Measurements from ENCODE around the gene CIAO3. TPM values are rescaled to one million over a fixed set of nuclear protein-coding genes. Genes with fewer than 3 reads are reported as not detected.

The CIAO3 gene
- total RNA-seq, 2 donors from 2014 or later, result 56.7 to 76.6 TPM

DNA sequence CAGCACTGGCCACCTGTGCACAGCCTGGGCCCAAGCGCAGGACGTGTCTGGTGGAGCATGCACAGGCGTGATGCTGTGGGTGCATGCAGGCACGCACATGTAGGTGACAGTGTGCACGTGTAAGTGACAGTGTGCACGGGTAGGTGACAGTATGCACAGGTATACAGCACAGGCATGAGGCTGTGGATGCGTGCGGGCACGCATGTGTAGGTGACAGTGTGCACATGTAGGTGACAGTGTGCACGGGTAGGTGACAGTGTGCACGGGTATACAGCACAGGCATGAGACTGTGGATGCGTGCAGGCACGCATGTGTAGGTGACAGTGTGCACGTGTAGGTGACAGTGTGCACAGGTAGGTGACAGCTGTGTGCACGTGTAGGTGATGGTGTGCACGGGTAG, 39.5 kb upstream of the CIAO3 start:
- WGBS, result 85% methylated on average over 16 of the region's 16 CpGs
- Histone ChIP-seq H3K27me3 (replicated peaks; ENCODE audit: insufficient read depth) (peaks cover 15% of the 10 kb centered on the region), H3K27ac (no peak overlapping the region), H3K4me1 (replicated peaks) (no peaks in the 10 kb centered on the region), H3K36me3 (no peaks in the 10 kb centered on the region), H3K9me3 (no peaks in the 10 kb centered on the region), H3K4me3 (no peak overlapping the region)
- no peak for DNase-seq (ENCODE audit: low spot score)
- intact Hi-C loops (cut with DNase I), result no loop called here
- no peak for TF ChIP-seq POLR2A (IDR thresholded peaks at IDR 0.05)

DNA sequence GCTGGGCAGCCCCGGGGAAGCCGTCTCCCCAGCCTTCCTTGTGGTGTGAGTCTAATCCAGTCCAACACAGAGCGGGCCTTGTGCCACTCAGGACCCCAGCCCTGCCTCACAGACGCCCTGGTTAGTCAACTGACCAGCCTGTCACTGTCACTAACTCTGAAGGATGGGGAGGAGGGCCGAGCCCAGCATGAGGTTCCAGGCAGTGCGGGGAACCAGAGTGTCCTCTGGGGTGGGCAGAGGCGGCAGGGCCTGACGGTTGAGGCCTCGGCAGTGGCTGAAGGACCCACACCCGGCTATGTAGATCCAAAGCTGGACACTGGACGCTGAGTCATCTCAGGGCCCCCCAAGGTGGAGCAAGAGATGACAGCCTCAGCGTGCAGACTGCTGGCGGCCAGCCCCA, 38.8 kb upstream of the CIAO3 start:
- H3K27ac ChIP-seq, result no peak overlapping the region
- TF ChIP-seq POLR2AphosphoS5 (IDR thresholded peaks at IDR 0.05) (no peak), POLR2A (IDR thresholded peaks at IDR 0.05) (no peak)
- TF ChIP-seq, protein P1, sequence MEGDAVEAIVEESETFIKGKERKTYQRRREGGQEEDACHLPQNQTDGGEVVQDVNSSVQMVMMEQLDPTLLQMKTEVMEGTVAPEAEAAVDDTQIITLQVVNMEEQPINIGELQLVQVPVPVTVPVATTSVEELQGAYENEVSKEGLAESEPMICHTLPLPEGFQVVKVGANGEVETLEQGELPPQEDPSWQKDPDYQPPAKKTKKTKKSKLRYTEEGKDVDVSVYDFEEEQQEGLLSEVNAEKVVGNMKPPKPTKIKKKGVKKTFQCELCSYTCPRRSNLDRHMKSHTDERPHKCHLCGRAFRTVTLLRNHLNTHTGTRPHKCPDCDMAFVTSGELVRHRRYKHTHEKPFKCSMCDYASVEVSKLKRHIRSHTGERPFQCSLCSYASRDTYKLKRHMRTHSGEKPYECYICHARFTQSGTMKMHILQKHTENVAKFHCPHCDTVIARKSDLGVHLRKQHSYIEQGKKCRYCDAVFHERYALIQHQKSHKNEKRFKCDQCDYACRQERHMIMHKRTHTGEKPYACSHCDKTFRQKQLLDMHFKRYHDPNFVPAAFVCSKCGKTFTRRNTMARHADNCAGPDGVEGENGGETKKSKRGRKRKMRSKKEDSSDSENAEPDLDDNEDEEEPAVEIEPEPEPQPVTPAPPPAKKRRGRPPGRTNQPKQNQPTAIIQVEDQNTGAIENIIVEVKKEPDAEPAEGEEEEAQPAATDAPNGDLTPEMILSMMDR (IDR thresholded peaks at IDR 0.05), result no peak
- no peaks in the 10 kb centered on the region for H3K4me1 ChIP-seq (replicated peaks)
- intact Hi-C loops (cut with DNase I), result no loop called here
- no peak overlapping the region for H3K4me3 ChIP-seq
- peaks cover 15% of the 10 kb centered on the region for H3K27me3 ChIP-seq (replicated peaks; ENCODE audit: insufficient read depth)
- no peak for DNase-seq (ENCODE audit: low spot score)
- 72% methylated on average over 11 of the region's 13 CpGs for WGBS
- H3K9me3 ChIP-seq, result no peaks in the 10 kb centered on the region
- H3K36me3 ChIP-seq, result no peaks in the 10 kb centered on the region

DNA sequence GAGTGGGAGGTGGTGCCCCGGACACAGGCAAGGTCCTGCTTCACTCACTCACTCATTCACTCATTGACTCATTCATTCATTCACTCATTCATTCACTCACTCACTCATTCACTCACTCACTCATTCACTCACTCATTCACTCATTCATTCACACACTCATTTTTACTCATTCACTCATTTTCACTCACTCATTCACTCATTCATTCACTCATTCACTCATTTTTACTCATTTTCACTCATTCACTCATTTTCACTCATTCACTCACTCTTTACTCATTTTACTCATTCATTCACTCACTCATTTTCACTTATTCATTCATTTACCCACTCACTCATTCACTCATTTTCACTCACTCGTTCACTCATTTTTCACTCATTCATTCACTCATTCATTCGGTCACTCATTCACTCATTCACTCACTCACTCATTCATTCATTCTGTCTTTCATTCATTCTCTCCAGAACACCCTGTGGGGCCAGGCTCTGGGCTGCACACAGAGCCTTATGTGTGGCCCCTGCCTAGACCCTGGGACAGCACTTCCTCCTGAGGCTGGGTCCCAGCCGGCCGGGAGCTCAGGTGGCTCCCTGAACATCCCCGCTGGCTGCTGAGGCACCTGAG, 38.2 kb upstream of the CIAO3 start:
- DNase-seq (ENCODE audit: low spot score), result no peak
- Histone ChIP-seq H3K4me1 (replicated peaks) (no peaks in the 10 kb centered on the region), H3K4me3 (no peak overlapping the region), H3K9me3 (no peaks in the 10 kb centered on the region), H3K36me3 (no peaks in the 10 kb centered on the region), H3K27me3 (replicated peaks; ENCODE audit: insufficient read depth) (peaks cover 15% of the 10 kb centered on the region), H3K27ac (no peak overlapping the region)
- 83% methylated on average over 6 of the region's 6 CpGs for WGBS
- intact Hi-C loops (cut with DNase I), result no loop called here
- TF ChIP-seq, protein P1 (IDR thresholded peaks at IDR 0.05), result no peak
- TF ChIP-seq POLR2A (IDR thresholded peaks at IDR 0.05), result no peak
- no peak for TF ChIP-seq POLR2AphosphoS5 (IDR thresholded peaks at IDR 0.05)

DNA sequence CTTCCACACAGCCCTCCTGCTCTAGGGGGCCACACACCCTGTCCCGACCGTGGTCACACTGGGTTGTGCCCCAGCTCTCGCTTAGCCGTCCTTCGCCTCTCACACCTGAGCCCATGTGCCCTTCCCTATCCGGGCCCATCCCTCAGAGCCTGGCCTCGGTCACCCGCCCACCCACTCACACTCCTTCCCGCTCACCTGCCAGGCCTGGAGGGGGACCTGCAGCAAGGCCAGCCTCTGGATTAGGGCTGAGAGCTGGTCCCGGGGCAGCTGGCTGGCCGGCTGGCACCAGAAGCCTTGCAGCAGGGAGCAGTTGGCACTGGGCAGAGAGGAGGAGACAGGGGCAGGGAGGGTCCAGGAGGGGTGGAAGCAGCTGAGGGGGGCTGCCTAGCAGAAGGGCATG, 37.6 kb upstream of the CIAO3 start:
- H3K27me3 ChIP-seq (replicated peaks; ENCODE audit: insufficient read depth), result peaks cover 15% of the 10 kb centered on the region
- H3K36me3 ChIP-seq, result no peaks in the 10 kb centered on the region
- no peaks in the 10 kb centered on the region for H3K9me3 ChIP-seq
- no peaks in the 10 kb centered on the region for H3K4me1 ChIP-seq (replicated peaks)
- no peak for DNase-seq (ENCODE audit: low spot score)
- TF ChIP-seq, protein P1 (IDR thresholded peaks at IDR 0.05), result no peak
- TF ChIP-seq POLR2A (IDR thresholded peaks at IDR 0.05) (no peak), POLR2AphosphoS5 (IDR thresholded peaks at IDR 0.05) (no peak)
- no peak overlapping the region for H3K27ac ChIP-seq
- H3K4me3 ChIP-seq, result no peak overlapping the region
- 81% methylated on average over 11 of the region's 11 CpGs for WGBS
- intact Hi-C loops (cut with DNase I), result no loop called here

DNA sequence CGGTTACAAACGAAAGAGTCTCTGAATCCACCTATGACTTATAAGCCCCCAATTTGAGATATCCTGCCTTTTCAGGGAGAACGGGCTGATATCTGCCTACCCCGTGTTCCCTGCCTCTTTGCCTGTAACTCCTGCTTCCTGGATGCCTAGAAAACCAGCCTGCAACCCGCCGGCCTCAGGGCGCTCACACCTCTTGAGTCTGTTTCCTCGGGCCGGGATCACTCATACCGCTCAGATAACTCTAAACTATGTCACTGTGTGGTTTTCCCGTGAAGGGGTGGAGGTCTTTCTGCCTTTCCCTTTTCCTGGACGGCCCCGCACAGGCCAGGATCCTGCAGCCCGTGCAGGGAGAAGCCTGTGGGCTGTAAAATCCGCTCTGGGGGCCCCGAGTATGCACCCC, 37.0 kb upstream of the CIAO3 start:
- Histone ChIP-seq H3K27ac (no peak overlapping the region), H3K36me3 (no peaks in the 10 kb centered on the region), H3K4me1 (replicated peaks) (no peaks in the 10 kb centered on the region), H3K27me3 (replicated peaks; ENCODE audit: insufficient read depth) (peaks cover 12% of the 10 kb centered on the region), H3K9me3 (no peaks in the 10 kb centered on the region), H3K4me3 (no peak overlapping the region)
- TF ChIP-seq POLR2AphosphoS5 (IDR thresholded peaks at IDR 0.05), result no peak
- TF ChIP-seq, protein P1 (IDR thresholded peaks at IDR 0.05), result no peak
- TF ChIP-seq POLR2A (IDR thresholded peaks at IDR 0.05), result no peak
- WGBS, result 36% methylated on average over 16 of the region's 16 CpGs
- no peak for DNase-seq (ENCODE audit: low spot score)
- intact Hi-C loops (cut with DNase I), result no loop called here

Measured in prostate gland (tissue), 2 donors.